Dermis microvascular lymphatic vessel endothelial cell (primary cell): ENCODE measurements around the gene UBXN4. TPM values are rescaled to one million over a fixed set of nuclear protein-coding genes. Genes with fewer than 3 reads are reported as not detected.
"Not testable (repeated sequence)": the region's sequence is repeated elsewhere in the genome, so short reads cannot be mapped to it uniquely, and the experiment has no call there.

Source experiments
- DNase-seq, 2 donors: peaks; one replicate each; pipeline versions ENCODE4 v3.0.0 to v3.0.0-alpha.2; 2010; ENCODE audit warnings: low read depth in 2 of 2
- total RNA-seq: library from RNA; depleted of rRNA; stranded (reverse); fragments of >200 nt; gene quantifications from 2 replicates; pipeline ENCODE4 v1.2.1, GENCODE V29; 2014

The UBXN4 gene, protein sequence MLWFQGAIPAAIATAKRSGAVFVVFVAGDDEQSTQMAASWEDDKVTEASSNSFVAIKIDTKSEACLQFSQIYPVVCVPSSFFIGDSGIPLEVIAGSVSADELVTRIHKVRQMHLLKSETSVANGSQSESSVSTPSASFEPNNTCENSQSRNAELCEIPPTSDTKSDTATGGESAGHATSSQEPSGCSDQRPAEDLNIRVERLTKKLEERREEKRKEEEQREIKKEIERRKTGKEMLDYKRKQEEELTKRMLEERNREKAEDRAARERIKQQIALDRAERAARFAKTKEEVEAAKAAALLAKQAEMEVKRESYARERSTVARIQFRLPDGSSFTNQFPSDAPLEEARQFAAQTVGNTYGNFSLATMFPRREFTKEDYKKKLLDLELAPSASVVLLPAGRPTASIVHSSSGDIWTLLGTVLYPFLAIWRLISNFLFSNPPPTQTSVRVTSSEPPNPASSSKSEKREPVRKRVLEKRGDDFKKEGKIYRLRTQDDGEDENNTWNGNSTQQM
- 49.7 and 58.3 TPM in 2 replicates for total RNA-seq

DNA sequence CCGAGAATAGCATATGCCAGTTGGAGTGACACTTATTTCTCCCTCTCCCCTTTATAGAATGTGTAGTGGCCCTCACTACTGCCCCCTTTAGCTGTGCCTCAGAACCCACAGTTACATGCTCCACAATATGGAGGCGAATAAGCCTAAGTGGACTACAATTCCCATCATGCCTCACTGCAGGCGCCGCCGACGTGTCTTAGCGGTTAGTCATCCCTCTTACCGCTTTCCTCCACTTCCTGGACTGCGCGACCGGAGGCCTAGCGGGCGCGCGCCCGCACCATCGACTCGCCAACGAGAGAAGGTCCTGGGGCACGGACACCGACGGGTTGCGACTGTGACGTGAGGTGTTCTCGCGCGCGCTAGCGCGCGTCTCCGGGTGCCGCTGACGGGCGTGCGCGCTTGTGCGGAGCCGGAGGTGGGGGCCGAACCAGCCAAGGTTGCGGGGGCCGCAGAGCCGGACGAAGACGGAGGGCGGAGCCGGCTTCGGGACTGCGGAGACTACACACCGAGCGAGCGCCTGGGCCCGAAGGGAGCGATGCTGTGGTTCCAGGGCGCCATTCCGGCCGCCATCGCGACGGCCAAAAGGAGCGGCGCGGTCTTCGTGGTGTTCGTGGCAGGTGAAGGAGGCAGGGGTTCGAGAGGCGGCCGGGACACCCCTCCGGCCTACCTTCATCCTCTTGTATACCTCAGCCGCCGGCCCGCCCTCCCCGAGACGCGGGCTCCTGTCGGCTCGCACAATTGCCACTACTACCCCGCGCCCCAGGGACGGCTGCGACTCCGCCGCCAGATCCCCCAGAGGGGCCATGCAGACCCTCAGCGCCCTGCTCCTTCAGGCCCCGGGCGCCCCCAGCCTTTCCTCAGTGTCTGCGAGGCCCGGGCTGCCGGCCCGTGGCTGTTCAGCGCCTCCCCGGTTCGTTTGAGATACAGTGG is at the start of gene UBXN4:
Gene UBXN4 (plus strand): TSS at position 461 of the 930 bp plus-strand sequence. CDS start 75 bp downstream, at position 536.
- DNase-seq: peak; percentile 97 to 100

- DNase-seq: peak in 1 of 2 donors; percentile 65
Measured at GRCh38 chr2:135694711-135695110, 46.9 kb upstream of the UBXN4 start.

- no peak for DNase-seq
Measured at GRCh38 chr2:135698838-135699237, 42.8 kb upstream of the UBXN4 start.

GRCh38 chr2:135701442-135701841 is 40.2 kb upstream of the UBXN4 start:
- DNase-seq: no peak

DNA sequence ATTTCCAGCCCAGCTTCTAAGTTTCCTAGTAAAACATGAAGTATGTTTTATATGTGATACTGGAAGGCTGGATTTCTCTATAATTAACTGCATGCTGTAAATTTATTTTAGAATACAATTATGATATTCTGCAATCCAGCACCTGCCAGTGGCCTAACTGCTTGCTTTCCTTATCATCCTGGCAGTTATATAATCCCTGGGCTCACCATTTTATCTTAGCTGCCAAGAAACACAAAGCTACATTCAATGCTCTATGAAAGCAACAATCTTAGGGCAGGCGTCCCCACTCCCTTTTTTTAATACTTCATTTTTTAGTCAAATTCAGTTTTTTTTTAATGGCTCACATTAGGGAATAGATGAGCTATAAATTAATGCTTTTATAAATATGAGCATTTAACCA is 38.4 kb upstream of the UBXN4 start:
- DNase-seq: no peak

DNA sequence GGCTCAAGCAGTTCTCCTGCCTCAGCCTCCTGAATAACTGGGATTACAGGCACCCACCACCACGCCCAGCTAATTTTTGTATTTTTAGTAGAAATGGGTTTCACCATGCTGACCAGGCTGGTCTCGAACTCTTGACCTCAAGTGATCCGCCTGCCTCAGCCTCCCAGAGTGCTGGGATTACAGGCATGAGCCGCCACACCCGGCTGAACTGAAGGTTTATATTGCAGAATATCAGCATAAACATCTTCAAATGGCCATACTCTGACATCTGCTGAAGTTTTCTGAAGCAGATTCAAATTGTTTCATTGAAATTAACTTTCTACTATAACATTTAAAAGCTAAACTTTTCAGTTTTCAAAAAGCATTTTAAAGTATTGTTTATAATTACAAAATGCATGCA is 37.6 kb upstream of the UBXN4 start:
- DNase-seq: not testable (repeated sequence)

- no peak for DNase-seq
Measured at GRCh38 chr2:135708159-135708558, 33.5 kb upstream of the UBXN4 start.

- DNase-seq: peak; percentile 23 to 43
Measured at GRCh38 chr2:135709992-135710391, 31.7 kb upstream of the UBXN4 start.

- DNase-seq: not testable (repeated sequence)
Measured at GRCh38 chr2:135715086-135715485, 26.6 kb upstream of the UBXN4 start.

DNA sequence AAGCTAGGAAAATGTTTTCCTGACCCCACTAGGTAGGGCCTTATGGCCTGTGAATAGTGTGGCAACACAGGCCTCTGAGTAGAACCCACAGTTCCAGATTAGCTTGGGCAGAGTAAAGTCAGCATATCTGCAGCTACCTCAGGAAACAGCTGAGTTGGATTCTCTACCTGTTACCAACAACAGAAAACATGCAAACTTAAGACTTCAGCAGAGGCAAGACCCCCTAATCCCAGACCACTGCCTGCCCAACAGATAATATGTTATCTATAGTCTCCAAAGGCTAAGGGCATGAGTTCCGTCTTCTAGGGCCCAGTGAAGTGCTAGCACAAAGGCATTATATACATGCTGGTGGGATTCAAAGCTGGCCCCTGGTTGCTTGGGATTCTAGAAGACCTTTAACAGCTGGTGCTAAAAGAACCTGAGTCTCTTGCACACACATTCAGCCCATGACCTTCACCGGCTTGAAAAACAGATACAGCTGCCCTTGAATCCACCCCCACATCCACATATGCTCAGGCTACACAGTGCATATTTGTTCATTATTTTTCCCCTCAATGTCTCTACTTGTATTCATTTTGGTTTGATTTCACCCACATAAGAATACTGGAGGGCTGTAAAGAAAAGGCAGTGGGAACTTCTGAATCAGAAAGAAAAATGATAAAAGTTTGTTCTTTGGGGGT is 13.5 kb upstream of the UBXN4 start:
- DNase-seq: no peak

DNA sequence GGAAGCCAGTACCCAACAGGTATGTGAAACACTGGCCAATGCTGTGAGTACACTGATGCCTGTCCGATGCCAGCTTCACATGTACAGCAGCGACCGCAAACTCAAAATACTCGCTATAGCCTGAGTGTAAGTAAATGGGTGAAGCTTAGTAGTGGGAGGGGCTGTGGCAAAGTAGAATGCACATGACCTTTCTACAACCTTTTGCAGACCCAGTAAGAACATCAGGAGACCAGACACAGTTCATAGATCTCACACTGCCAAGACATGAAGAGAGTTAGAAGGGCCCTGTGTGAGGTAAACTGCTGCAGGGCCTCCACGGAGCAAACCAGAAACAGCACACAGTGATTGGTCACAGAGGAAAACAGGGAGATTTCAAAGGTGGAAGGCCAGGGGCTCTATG is 9.1 kb upstream of the UBXN4 start:
- no peak for DNase-seq

- DNase-seq: no peak
Measured at GRCh38 chr2:135733045-135733444, 8.6 kb upstream of the UBXN4 start.

DNA sequence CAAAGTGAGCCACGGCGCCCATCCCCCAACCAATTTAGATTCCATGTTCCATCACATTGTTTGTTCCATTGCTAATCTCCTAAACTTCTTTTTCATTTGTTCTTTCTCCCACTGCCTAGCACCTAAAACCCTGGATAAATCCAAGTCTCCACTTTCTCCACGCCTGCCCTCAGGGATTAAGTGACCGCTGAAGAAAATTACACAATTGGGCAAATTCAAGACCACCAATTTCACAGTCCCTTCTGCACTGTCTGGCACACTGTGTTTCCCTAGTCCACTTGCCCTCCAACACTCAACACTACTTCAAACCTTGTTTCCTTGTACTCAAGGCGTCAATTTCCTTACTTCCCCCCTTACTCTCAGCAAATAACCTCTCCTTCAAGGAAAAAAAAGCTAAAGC is 5.1 kb upstream of the UBXN4 start:
- no peak for DNase-seq

GRCh38 chr2:135740206-135740605 is 1.4 kb upstream of the UBXN4 start:
- no peak for DNase-seq

- DNase-seq: no peak
Measured at GRCh38 chr2:135741043-135741394, 636 bp upstream of the UBXN4 start.

DNA sequence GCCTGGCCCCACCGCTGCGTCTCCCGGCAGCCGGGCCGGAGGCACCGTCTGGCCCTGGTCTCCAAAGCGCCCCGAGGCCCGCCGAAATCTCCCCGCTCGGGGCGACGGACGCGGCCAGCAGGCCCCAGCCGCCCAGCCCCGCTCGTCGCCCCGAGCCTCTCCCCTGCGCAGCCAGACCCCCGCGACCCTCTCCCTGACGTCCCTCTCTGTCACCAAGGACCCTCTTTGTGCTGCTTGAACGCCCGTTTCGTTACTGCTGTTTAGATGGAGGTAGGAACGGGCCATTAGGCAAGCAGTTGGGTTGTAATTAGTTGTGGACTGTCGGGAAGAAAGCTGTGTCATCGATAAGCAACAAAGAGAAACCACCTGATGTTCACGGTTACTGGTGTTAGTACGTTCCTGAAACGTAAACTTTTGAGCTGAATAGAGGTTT is 686 bp downstream of the UBXN4 start:
- peak; percentile 58 to 77 for DNase-seq

- no peak for DNase-seq
Measured at GRCh38 chr2:135743860-135744259, 2.2 kb downstream of the UBXN4 start.

- DNase-seq: peak in 1 of 2 donors; percentile 39
Measured at GRCh38 chr2:135744760-135745314, 3.2 kb downstream of the UBXN4 start.

DNA sequence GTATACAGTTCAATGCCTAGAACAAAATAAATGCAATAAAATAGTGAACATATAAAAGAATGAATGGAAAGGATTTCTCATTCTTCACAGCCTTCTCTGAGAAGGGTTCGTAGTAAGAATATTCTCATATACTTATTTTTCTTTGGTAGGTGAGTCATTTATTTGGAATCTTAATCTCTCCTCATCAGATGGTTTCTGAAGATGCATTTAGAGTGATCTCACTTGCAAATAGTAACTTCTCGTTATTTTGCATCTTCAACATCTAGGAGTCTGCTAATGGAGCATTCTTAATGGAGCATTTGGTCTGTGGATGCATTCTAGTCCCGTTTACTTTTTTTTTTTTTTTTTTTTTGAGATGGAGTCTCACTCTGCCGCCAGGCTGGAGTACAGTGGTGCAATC is 3.9 kb downstream of the UBXN4 start:
- peak in 1 of 2 donors; percentile 21 for DNase-seq

DNA sequence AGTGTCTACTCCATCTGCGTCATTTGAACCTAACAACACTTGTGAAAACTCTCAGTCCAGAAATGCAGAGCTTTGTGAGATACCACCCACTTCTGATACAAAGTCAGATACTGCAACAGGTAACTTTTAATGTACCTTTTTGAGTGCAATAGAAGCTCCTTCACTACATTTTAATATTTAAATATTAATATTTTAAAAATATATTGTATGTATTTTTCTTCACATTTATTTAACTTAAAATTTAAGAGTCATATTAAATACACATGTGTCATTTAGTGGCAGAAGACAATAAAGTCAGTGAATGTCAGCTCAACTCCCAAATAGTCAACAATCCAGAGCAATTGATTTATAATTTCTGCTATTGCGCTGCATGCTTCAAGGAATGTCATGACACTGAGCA is 13.9 kb downstream of the UBXN4 start:
- no peak for DNase-seq

DNA sequence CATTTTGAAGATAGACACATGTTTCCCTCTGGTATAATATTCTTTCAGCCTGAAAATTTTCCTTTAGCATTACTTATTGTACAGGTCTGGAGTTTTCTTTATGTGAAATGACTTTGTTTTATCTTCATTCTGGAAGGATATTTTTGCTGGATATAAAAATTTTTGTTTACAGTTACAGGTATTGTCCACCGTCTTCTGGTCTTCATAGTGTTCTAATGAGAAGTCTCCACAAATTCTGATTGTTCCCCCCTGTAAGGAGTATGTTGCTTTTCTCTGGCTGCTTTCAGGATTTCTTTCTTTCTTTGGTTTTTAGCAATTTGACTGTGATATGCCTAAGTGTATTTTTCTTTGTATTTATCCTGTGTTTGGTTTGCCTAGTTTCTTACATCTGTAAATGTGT is 15.0 kb downstream of the UBXN4 start:
- no peak for DNase-seq
